RKO (cell line): ENCODE data around the gene NANOS3.
"Not testable (repeated sequence)": the region's sequence is repeated elsewhere in the genome, so short reads cannot be mapped to it uniquely, and the experiment has no call there.

Experiments
- DNase-seq: peaks from one replicate; pipeline ENCODE4 v3.0.0-alpha.2; 2016; ENCODE audit warnings: low spot score

NANOS3 gene

DNA sequence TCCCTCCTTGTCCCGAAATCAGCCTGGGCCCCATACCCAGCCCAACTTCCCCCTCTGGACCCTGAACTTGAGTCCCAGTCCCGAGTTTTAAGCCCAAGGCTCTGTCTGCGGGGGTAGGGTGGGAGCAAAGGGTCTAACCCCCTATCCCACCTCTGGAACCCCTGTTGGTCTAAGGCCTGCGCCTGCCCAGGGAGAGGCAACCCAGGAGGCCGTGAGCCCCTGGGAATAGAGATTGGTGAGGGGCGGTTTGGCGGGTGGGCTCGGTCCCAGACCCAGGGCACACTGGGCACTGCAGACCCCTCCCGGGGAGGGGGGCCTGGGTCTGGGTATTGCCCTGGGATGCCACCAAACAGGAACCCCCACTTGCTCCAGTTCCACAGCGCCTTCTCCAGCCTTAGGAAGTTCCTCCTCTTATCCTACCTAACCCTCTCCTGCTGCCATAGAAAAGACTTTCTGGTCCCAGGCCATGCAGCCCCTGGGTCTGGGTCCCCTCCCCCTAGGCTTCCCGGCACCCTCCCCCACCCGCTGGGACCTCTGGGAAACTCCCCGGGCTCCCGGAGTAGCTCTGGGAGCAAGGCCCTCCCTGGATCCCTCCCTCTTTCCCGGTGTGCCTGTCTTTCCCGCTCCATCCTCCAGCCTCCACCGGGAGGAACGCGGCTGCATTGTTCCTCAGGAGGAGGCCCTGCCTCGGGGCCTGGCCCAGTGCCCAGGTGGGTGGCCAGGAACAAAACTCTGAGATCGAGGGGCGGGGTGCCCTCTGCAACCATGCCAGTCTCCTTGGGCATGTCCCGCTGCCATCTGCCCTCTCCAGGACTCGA, 33.6 kb upstream of the NANOS3 start:
- DNase-seq, result no peak

DNA sequence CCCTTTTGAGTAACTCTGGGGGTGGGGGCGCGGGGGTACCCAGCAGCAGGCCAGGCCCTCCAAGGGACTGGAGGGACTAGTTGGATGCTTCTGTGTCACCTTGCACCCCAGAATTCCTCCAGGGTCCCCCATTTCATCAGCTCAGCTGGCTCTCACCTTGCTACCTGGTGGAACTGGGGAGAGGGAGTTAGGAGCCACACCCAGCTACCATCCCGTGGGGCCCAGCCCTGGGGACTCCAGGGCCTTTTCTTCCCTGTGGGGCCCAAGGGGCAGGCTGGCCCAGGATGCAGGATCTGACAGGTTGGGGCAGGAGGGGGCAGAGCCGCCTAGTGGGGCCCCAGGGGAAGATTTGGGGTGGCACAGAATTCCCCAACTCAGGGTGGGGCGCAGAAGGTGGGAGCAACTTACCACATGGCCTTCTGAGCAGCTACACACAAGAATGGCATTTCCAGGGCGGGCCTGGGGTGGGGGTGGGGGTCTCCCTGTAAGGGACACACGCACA, 32.8 kb upstream of the NANOS3 start:
- no peak for DNase-seq

- peak; percentile 85 for DNase-seq
These were observed 30.2 kb upstream of the NANOS3 start for GRCh38 chr19:13846557-13847406.

DNA sequence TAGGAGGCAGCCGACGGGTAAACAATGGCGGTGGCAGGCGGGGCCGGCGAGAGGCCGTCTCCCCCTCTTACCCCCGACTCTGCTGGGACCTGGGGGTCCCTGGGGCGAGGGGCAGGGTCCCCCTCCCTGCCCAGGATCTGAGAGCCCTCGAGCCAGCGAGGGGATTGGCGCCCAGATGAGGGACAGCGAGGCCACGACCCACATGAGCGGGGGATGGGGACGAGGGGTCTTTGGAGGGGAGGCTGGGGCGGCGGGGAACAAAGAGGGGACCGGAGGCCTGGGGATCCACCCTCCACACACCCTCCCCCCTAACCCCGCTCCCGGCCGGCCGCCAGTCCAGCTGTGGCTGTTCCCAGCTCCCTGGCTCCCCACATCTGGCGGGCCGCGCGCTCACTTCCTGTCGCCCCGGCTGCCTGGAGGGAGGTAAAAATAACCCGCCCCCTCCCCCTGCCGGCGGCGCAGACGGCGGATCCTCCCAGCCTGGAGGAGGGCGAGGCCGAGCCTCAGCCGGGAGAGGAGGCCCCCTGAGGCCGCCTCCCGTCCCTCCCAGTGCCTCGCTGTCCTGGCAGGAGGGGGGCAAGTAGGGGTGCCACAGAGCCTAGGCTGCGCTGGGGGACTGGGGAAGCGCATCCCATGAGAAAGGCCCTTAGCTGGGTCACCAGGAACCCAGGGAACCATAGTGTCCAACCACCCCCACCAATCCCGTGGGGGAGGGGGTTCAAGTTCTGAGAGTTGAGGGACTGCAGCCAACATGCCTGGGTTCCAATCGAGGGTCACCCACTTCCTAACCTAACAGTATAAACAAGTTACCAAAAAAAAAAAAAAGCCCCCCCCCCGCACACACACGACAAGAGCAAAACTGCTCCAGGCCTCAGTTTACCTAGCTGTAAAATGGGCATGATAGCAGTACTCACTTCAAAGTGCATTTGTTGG, 29.3 kb upstream of the NANOS3 start:
- DNase-seq, result peak; percentile 90

- no peak for DNase-seq
These were observed 28.6 kb upstream of the NANOS3 start for GRCh38 chr19:13848340-13848677.

GRCh38 chr19:13848798-13849676, 27.9 kb upstream of the NANOS3 start:
- no peak for DNase-seq

GRCh38 chr19:13849991-13850909, 26.7 kb upstream of the NANOS3 start:
- DNase-seq, result peak; percentile 83

- DNase-seq, result peak; percentile 96
These were observed 25.8 kb upstream of the NANOS3 start for GRCh38 chr19:13850910-13851733.

GRCh38 chr19:13851734-13852114, 25.2 kb upstream of the NANOS3 start:
- DNase-seq, result not testable (repeated sequence)

GRCh38 chr19:13852171-13852707, 24.7 kb upstream of the NANOS3 start:
- DNase-seq, result not testable (repeated sequence)

GRCh38 chr19:13856497-13856896, 20.4 kb upstream of the NANOS3 start:
- DNase-seq, result no peak

GRCh38 chr19:13859361-13859880, 17.5 kb upstream of the NANOS3 start:
- DNase-seq, result peak; percentile 54

DNA sequence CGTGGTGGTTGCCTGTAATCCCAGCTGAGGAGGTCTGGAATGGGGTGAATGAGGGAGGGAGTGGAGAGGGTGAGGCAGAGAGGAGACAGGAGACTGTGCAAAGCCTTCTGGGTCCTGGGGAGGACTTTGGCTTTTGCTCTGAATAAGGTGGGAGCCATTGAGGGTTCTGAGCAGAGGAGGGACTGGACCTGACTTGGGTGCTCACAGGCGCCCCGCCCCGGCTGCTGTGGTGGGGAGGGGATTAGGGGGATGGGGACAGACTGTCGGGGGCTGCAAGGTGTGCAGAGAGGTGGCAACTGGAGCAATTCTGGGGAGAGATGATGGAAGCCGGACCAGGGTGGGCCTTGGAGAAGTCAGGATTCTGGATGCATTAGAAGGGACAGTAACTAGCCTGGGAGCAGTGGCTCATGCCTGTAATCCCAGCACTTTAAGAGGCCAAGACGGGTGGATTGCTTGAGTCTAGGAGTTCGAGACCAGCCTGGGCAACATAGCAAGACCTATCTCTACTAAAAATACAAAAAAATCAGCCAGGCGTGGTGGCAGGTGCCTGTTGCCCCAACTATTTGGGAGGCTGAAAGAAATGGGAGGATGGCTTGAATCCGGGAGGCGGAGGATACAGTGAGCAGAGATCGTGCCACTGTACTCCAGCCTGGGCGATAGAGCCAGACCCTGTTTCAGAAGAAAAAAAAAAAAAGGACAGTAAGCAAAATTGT, 16.1 kb upstream of the NANOS3 start:
- DNase-seq, result no peak

DNA sequence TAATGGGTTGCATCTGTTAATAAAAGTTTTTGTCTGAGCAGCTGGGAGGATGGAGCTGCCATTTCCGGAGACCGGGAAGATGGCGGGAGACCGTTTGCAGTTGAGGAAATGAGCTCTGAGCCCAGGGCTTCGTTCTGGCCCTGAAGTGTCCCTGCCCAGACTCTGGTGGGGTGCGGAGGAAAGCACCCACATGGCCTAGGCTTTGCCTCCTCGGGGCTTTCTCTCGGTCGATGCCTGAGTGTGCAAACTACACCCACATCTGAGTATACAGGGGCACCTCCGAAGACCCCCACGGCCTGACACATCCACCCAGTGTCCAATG, 15.6 kb upstream of the NANOS3 start:
- DNase-seq, result no peak

DNA sequence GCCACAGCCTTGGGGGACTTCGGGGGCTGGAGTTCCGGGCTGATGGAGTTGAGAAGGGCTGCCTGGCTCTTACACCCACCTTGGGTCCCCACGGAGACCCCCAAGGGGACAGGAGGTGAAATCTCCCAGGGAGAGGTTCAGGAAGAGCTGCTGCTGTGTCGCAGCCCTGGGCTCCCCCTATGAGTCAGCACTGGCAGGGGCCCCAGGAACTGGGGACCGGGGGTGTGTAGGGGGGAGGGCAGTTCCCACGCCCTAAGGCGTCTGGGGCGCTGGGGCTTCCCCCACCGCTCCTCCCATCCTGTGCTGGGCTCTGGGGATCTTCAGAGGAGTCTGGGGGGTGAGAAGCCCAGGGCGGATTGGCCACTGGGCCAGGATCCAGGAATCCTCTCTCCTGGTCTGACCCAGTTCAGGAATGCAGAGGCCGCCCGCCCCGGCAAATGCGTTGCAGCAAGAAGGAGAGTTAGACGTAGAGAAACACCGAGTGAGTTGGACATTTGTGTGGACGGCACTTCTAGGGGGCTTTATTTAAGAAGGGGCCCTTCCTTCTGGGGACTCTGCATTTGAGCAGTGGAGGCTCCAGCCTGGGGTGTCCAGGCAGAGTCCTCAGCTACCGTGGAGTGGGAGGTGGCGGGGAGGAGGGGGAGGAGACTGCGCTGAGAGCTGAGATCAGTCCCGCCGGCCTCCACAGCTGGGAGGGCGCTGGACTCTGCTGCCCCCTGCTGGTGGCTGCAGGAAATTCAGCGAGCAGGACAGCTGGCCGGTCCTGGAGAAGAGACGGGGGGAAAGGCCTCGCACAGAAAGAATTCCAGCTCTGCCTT, 15.0 kb upstream of the NANOS3 start:
- DNase-seq, result peak; percentile 87

DNA sequence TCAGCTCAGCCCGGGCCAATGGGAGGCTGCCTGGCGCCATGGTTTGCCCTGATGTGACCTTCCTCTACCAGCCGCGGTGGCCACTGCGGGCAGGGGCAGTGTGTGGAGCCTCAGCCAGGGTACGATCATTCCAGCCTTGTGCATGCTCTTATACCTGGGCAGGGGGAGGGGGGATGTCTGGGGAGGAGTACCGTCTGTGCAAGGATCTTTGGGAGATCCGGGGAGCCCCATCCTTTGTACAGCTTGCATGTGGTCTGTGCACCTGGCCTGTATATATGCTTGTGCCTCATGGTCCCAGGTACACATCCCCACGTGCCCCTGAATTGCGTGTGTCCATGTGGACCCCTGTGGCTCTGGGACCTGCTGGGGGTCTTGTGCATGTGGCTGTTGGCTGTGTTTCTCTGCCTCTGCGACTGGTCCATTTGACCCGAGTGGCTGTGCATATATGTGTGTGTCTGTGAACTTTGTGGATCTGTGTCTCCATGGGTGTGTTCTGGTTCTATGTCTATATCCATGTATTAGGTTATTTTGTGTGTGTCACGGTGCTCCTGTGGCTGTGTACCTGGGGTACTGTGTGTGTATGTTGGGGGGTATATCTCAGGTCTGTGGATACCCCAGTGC, 12.8 kb upstream of the NANOS3 start:
- no peak for DNase-seq
